ENCODE results near the gene LMTK2.

LMTK2 gene

GRCh38 chr7:98175260-98175940 lies 68.7 kb downstream of the LMTK2 start:
- DNase-seq (ENCODE audit: low spot score), result no peak

- no peak for DNase-seq (ENCODE audit: low spot score)
Measured at GRCh38 chr7:98177553-98177952, 70.9 kb downstream of the LMTK2 start.

GRCh38 chr7:98178321-98178720 lies 71.7 kb downstream of the LMTK2 start:
- DNase-seq (ENCODE audit: low spot score), result no peak

GRCh38 chr7:98178762-98179490 lies 72.3 kb downstream of the LMTK2 start:
- no peak for DNase-seq (ENCODE audit: low spot score)

- DNase-seq (ENCODE audit: low spot score), result no peak
Measured at GRCh38 chr7:98180751-98181150, 74.1 kb downstream of the LMTK2 start.

GRCh38 chr7:98185101-98185500 lies 78.4 kb downstream of the LMTK2 start:
- no peak for DNase-seq (ENCODE audit: low spot score)

GRCh38 chr7:98186452-98187137 lies 79.9 kb downstream of the LMTK2 start:
- DNase-seq (ENCODE audit: low spot score), result no peak

- no peak for DNase-seq (ENCODE audit: low spot score)
Measured at GRCh38 chr7:98187138-98187502, 80.5 kb downstream of the LMTK2 start.

- no peak for DNase-seq (ENCODE audit: low spot score)
Measured at GRCh38 chr7:98189559-98189958, 82.9 kb downstream of the LMTK2 start.

GRCh38 chr7:98191668-98192431 lies 85.2 kb downstream of the LMTK2 start:
- no peak for DNase-seq (ENCODE audit: low spot score)

GRCh38 chr7:98192781-98193457 lies 86.3 kb downstream of the LMTK2 start:
- no peak for DNase-seq (ENCODE audit: low spot score)

- DNase-seq (ENCODE audit: low spot score), result no peak
Measured at GRCh38 chr7:98193474-98194180, 87.0 kb downstream of the LMTK2 start.

GRCh38 chr7:98194186-98194585 lies 87.5 kb downstream of the LMTK2 start:
- no peak for DNase-seq (ENCODE audit: low spot score)

GRCh38 chr7:98194672-98195457 lies 88.2 kb downstream of the LMTK2 start:
- DNase-seq (ENCODE audit: low spot score), result no peak

GRCh38 chr7:98196706-98197605 lies 90.3 kb downstream of the LMTK2 start:
- DNase-seq (ENCODE audit: low spot score), result no peak

GRCh38 chr7:98199131-98199530 lies 92.5 kb downstream of the LMTK2 start:
- DNase-seq (ENCODE audit: low spot score), result no peak

- no peak for DNase-seq (ENCODE audit: low spot score)
Measured at GRCh38 chr7:98200364-98200763, 93.7 kb downstream of the LMTK2 start.

- DNase-seq (ENCODE audit: low spot score), result no peak
Measured at GRCh38 chr7:98202367-98203195, 95.9 kb downstream of the LMTK2 start.
